OCI-LY1 (cell line): ENCODE results near the gene MPEG1.

Source experiments
- H2AFZ ChIP-seq: fragments of 200-600 bp; sonication (generic), shearing (Covaris generic); 2 replicates; pipeline ENCODE4 v1.6.0; 2014; ENCODE audit warnings: antibody characterized with exemption, mild to moderate bottlenecking, low read length
- H3F3A ChIP-seq: fragments of 200-600 bp; sonication (generic), shearing (Covaris generic); 2 replicates; pipeline ENCODE4 v1.6.0; 2014; ENCODE audit warnings: mild to moderate bottlenecking, antibody characterized with exemption, low read length, moderate library complexity; ENCODE audit not compliant: insufficient read depth
- H3K27ac ChIP-seq: fragments of 200-600 bp; sonication (generic); 2 replicates; pipeline ENCODE4 v1.5.1; 2014; ENCODE audit warnings: low read length, mixed run types, mild to moderate bottlenecking, low read depth; ENCODE audit not compliant: poor library complexity, severe bottlenecking
- H3K27me3 ChIP-seq: fragments of 200-600 bp; sonication (generic); 2 replicates; pipeline ENCODE4 v1.6.0; 2014; ENCODE audit warnings: antibody characterized with exemption, mild to moderate bottlenecking, low read length, moderate library complexity; ENCODE audit not compliant: insufficient read depth
- H3K36me3 ChIP-seq: fragments of 200-600 bp; sonication (generic); 2 replicates; pipeline ENCODE4 v1.6.1; 2014; ENCODE audit warnings: mild to moderate bottlenecking, antibody characterized with exemption, low read length, moderate library complexity, mixed read lengths; ENCODE audit not compliant: insufficient read depth
- H3K4me1 ChIP-seq: fragments of 200-600 bp; sonication (generic); 2 replicates; pipeline ENCODE4 v1.5.1; 2014; ENCODE audit warnings: mild to moderate bottlenecking, low read length, moderate library complexity; ENCODE audit not compliant: insufficient read depth, severe bottlenecking
- H3K4me2 ChIP-seq: fragments of 200-600 bp; sonication (generic), shearing (Covaris generic); 2 replicates; pipeline ENCODE4 v1.6.1; 2014; ENCODE audit warnings: low read length
- H3K4me3 ChIP-seq: fragments of 200-600 bp; sonication (generic); 2 replicates; pipeline ENCODE4 v1.5.1; 2014; ENCODE audit warnings: low read length, low read depth, mild to moderate bottlenecking, mixed read lengths; ENCODE audit not compliant: poor library complexity, severe bottlenecking
- H3K79me2 ChIP-seq: fragments of 200-600 bp; shearing (Covaris generic); 2 replicates; pipeline ENCODE4 v1.6.1; 2016; ENCODE audit warnings: mixed run types, low read length, mixed read lengths; ENCODE audit not compliant: insufficient read depth
- H3K9ac ChIP-seq: fragments of 200-600 bp; sonication (generic), shearing (Covaris generic); 2 replicates; pipeline ENCODE4 v1.6.1; 2014; ENCODE audit warnings: mild to moderate bottlenecking, low read length, mixed read lengths
- H3K9me2 ChIP-seq: fragments of 200-600 bp; sonication (generic), shearing (Covaris generic); 2 replicates; pipeline ENCODE4 v1.6.1; 2014; ENCODE audit warnings: low read depth, mild to moderate bottlenecking, low read length, mixed read lengths
- H3K9me3 ChIP-seq: fragments of 200-600 bp; shearing (Covaris generic); 2 replicates; pipeline ENCODE4 v1.6.1; 2014; ENCODE audit warnings: low read length, mixed read lengths
- H4K20me1 ChIP-seq: fragments of 200-600 bp; sonication (generic), shearing (Covaris generic); 2 replicates; pipeline ENCODE4 v1.6.0; 2016; ENCODE audit warnings: mild to moderate bottlenecking, low read length; ENCODE audit not compliant: insufficient read depth
- CTCF ChIP-seq: fragments of 200-600 bp; sonication (generic), shearing (Covaris generic); IDR thresholded peaks from 2 replicates; pipeline ENCODE4 v1.5.1; 2017; ENCODE audit warnings: mild to moderate bottlenecking, antibody characterized with exemption, low read length, moderate library complexity, mixed read lengths
- EZH2 ChIP-seq: fragments of 200-600 bp; sonication (generic), shearing (Covaris generic); IDR thresholded peaks from 2 replicates; pipeline ENCODE4 v1.8.0; 2017; ENCODE audit warnings: borderline replicate concordance, mixed run types, mild to moderate bottlenecking, antibody characterized with exemption, low read length, moderate library complexity, mixed read lengths

The MPEG1 gene

DNA sequence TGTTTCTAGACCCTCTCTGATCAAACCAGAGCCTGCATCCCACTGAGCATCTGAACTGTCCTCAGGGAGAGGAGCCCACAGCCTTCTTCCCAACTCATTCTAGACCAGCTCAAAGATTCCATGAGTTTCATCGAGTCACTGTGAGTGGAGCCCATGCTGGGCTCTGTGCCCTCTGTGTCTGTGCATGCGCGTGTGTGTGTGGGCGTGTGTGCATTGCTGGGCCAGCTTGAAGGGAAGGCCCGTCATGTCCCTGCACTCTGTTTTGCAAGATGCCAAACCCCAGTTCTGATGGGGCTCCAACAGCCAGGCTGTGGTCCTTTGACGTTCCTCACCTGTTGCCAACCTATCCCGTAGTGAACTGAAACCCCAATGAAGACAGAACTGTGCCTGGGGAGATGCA, 7.1 kb downstream of the MPEG1 start:
- Histone ChIP-seq H3K36me3 (no peaks in the 10 kb centered on the region), H3K4me3 (no peak overlapping the region), H3K9me3 (no peaks in the 10 kb centered on the region), H4K20me1 (no peaks in the 10 kb centered on the region), H3K9me2 (no peaks in the 10 kb centered on the region), H3K27ac (no peak overlapping the region), H3F3A (no peaks in the 10 kb centered on the region), H3K79me2 (no peaks in the 10 kb centered on the region), H3K4me2 (no peak overlapping the region), H3K27me3 (no peaks in the 10 kb centered on the region), H3K4me1 (peaks cover 27% of the 10 kb centered on the region), H3K9ac (no peak overlapping the region), H2AFZ (no peak overlapping the region)
- TF ChIP-seq CTCF = no peak
- no peak for TF ChIP-seq EZH2

- H3K27ac ChIP-seq = no peak overlapping the region
- H3K9ac ChIP-seq = no peak overlapping the region
- no peaks in the 10 kb centered on the region for H3K9me3 ChIP-seq
- no peaks in the 10 kb centered on the region for H3K27me3 ChIP-seq
- no peak overlapping the region for H3K4me3 ChIP-seq
- peaks cover 25% of the 10 kb centered on the region for H3K4me1 ChIP-seq
- TF ChIP-seq CTCF (no peak), EZH2 (no peak)
- no peaks in the 10 kb centered on the region for H3K9me2 ChIP-seq
- no peaks in the 10 kb centered on the region for H3K79me2 ChIP-seq
- H3K36me3 ChIP-seq = no peaks in the 10 kb centered on the region
- H4K20me1 ChIP-seq = no peaks in the 10 kb centered on the region
- H2AFZ ChIP-seq = no peak overlapping the region
- no peaks in the 10 kb centered on the region for H3F3A ChIP-seq
- no peak overlapping the region for H3K4me2 ChIP-seq
Observed at GRCh38 chr11:59204746-59205145, 8.0 kb downstream of the MPEG1 start.

DNA sequence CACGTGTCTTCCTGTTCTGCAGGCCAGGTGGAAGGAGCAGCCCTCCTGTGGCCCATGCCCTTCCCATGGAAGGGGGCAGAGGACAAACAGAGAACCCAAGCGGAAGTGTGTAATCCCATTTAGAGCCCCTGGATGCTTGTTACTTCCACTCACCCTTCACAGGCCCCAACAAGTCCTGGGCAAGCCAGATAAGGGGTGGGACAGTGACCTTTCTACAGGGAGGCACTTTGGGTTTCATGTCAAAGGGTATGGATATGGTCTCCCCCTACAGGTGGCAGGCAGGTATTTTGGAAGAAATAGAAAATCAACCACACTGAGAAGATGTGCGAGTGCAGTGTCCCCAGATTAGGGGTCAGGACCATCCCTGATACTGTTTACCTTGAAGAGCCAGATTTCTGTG, 11.4 kb downstream of the MPEG1 start:
- Histone ChIP-seq H3K79me2 (no peaks in the 10 kb centered on the region), H3K36me3 (no peaks in the 10 kb centered on the region), H3K9me2 (no peaks in the 10 kb centered on the region), H3K9ac (no peak overlapping the region), H3K27ac (no peak overlapping the region), H3K4me2 (no peak overlapping the region), H3K27me3 (no peaks in the 10 kb centered on the region), H4K20me1 (no peaks in the 10 kb centered on the region), H3F3A (no peaks in the 10 kb centered on the region), H3K9me3 (no peaks in the 10 kb centered on the region), H2AFZ (no peak overlapping the region), H3K4me1 (peaks cover 15% of the 10 kb centered on the region), H3K4me3 (no peak overlapping the region)
- TF ChIP-seq CTCF (peak; percentile 57), EZH2 (no peak)
